Activated CD8-positive, alpha-beta memory T cell treated with anti-CD3 and anti-CD28 coated beads for 1 hour (primary cell): ENCODE results near the gene MBOAT7.
A peak's percentile ranks its signal among the peaks of the same experiment; 100 is the strongest.

ENCODE experiments used
- DNase-seq, 2 donors: peaks; one replicate each; pipeline ENCODE4 v3.0.0-alpha.2; 2020; ENCODE audit warnings: low read depth in 1 of 2; ENCODE audit errors: extremely low read depth in 1 of 2

Gene MBOAT7

GRCh38 chr19:54164369-54165068, 24.9 kb downstream of the MBOAT7 start:
- peak in 1 of 2 donors; percentile 31 for DNase-seq

- DNase-seq: no peak
Observed at GRCh38 chr19:54162884-54163283, 26.5 kb downstream of the MBOAT7 start.

GRCh38 chr19:54162241-54162805, 27.1 kb downstream of the MBOAT7 start:
- peak; percentile 46 to 68 for DNase-seq

GRCh38 chr19:54160854-54161253, 28.5 kb downstream of the MBOAT7 start:
- no peak for DNase-seq

- DNase-seq: no peak
Observed at GRCh38 chr19:54160182-54160811, 29.1 kb downstream of the MBOAT7 start.

GRCh38 chr19:54159352-54160181, 29.8 kb downstream of the MBOAT7 start, which contains the start of gene LENG1:
Gene LENG1 (minus strand): TSS chr19:54159721. CDS start chr19:54159695, 26 bp downstream.
- peak; percentile 93 to 99 for DNase-seq

GRCh38 chr19:54158812-54159351, 30.5 kb downstream of the MBOAT7 start:
- DNase-seq: no peak

- DNase-seq: no peak
Observed at GRCh38 chr19:54156953-54157352, 32.4 kb downstream of the MBOAT7 start.

GRCh38 chr19:54156490-54156889, 32.9 kb downstream of the MBOAT7 start:
- no peak for DNase-seq

- DNase-seq: no peak
Observed at GRCh38 chr19:54155694-54156093, 33.7 kb downstream of the MBOAT7 start.

- DNase-seq: no peak
Observed at GRCh38 chr19:54154603-54155345, 34.6 kb downstream of the MBOAT7 start.

- no peak for DNase-seq
Observed at GRCh38 chr19:54153731-54154326, 35.6 kb downstream of the MBOAT7 start.

GRCh38 chr19:54152878-54153524, 36.4 kb downstream of the MBOAT7 start:
- no peak for DNase-seq

- no peak for DNase-seq
Observed at GRCh38 chr19:54152267-54152666, 37.1 kb downstream of the MBOAT7 start.

GRCh38 chr19:54151362-54152035, 37.9 kb downstream of the MBOAT7 start:
- no peak for DNase-seq

GRCh38 chr19:54149021-54149812, 40.2 kb downstream of the MBOAT7 start:
- no peak for DNase-seq

- no peak for DNase-seq
Observed at GRCh38 chr19:54148158-54148557, 41.2 kb downstream of the MBOAT7 start.

- DNase-seq: no peak
Observed at GRCh38 chr19:54147676-54148075, 41.7 kb downstream of the MBOAT7 start.
